Umbilical cord (tissue), 2 donors: Measurements from ENCODE around the gene INHBB. TPM values are rescaled to one million over a fixed set of nuclear protein-coding genes. Genes with fewer than 3 reads are reported as not detected.
A peak's percentile ranks its signal among the peaks of the same experiment; 100 is the strongest.
"Not testable (repeated sequence)": the region's sequence is repeated elsewhere in the genome, so short reads cannot be mapped to it uniquely, and the experiment has no call there.

Experiments
- DNase-seq: peaks from one replicate; pipeline ENCODE4 v3.0.0-alpha.2; 2015; ENCODE audit warnings: low spot score
- total RNA-seq: library from RNA; depleted of rRNA; stranded (reverse); fragments of >200 nt; gene quantifications from one replicate; pipeline ENCODE4 v1.2.3, GENCODE V29; 2014; ENCODE audit warnings: low replicate concordance; ENCODE audit not compliant: insufficient read depth

Gene INHBB
- 6.3 TPM for total RNA-seq

GRCh38 chr2:120346026-120346666 lies at the start of gene INHBB:
Gene INHBB, plus strand, starts transcription at chr2:120346136. Its CDS starts 53 bp downstream, at chr2:120346189.
- peak; percentile 18 for DNase-seq

- DNase-seq: peak; percentile 80
Observed at GRCh38 chr2:120298173-120298835, 47.6 kb upstream of the INHBB start.

GRCh38 chr2:120299004-120299403 lies 46.9 kb upstream of the INHBB start:
- DNase-seq: no peak

GRCh38 chr2:120299561-120299960 lies 46.4 kb upstream of the INHBB start:
- no peak for DNase-seq

- DNase-seq: peak; percentile 38
Observed at GRCh38 chr2:120300385-120300784, 45.6 kb upstream of the INHBB start.

GRCh38 chr2:120301284-120301683 lies 44.7 kb upstream of the INHBB start:
- DNase-seq: no peak

- DNase-seq: no peak
Observed at GRCh38 chr2:120302301-120302700, 43.6 kb upstream of the INHBB start.

- DNase-seq: no peak
Observed at GRCh38 chr2:120303177-120303576, 42.8 kb upstream of the INHBB start.

- no peak for DNase-seq
Observed at GRCh38 chr2:120305296-120305695, 40.6 kb upstream of the INHBB start.

GRCh38 chr2:120305937-120306490 lies 39.9 kb upstream of the INHBB start:
- DNase-seq: no peak

GRCh38 chr2:120307482-120307881 lies 38.5 kb upstream of the INHBB start:
- no peak for DNase-seq

- no peak for DNase-seq
Observed at GRCh38 chr2:120308038-120308910, 37.7 kb upstream of the INHBB start.

GRCh38 chr2:120310136-120310535 lies 35.8 kb upstream of the INHBB start:
- no peak for DNase-seq

GRCh38 chr2:120310841-120311240 lies 35.1 kb upstream of the INHBB start:
- DNase-seq: not testable (repeated sequence)

- DNase-seq: no peak
Observed at GRCh38 chr2:120312076-120312475, 33.9 kb upstream of the INHBB start.

- DNase-seq: peak; percentile 90
Observed at GRCh38 chr2:120312860-120313694, 32.9 kb upstream of the INHBB start.

- no peak for DNase-seq
Observed at GRCh38 chr2:120313695-120314615, 32.0 kb upstream of the INHBB start.

- DNase-seq: no peak
Observed at GRCh38 chr2:120314690-120315366, 31.1 kb upstream of the INHBB start.

GRCh38 chr2:120315367-120316033 lies 30.4 kb upstream of the INHBB start:
- no peak for DNase-seq
